PFSK-1 (cell line): ENCODE results near the gene CALY.

Source experiments
- POLR2AphosphoS5 ChIP-seq: IDR thresholded peaks from 2 replicates; pipeline ENCODE4 v1.6.1; 2012; ENCODE audit warnings: low read depth, mild to moderate bottlenecking, control low read depth, low read length, moderate library complexity
- TAF1 ChIP-seq: IDR thresholded peaks from 2 replicates; pipeline ENCODE4 v1.6.1; 2012; ENCODE audit warnings: low read length, control low read depth, borderline replicate concordance; ENCODE audit not compliant: insufficient read depth

DNA sequence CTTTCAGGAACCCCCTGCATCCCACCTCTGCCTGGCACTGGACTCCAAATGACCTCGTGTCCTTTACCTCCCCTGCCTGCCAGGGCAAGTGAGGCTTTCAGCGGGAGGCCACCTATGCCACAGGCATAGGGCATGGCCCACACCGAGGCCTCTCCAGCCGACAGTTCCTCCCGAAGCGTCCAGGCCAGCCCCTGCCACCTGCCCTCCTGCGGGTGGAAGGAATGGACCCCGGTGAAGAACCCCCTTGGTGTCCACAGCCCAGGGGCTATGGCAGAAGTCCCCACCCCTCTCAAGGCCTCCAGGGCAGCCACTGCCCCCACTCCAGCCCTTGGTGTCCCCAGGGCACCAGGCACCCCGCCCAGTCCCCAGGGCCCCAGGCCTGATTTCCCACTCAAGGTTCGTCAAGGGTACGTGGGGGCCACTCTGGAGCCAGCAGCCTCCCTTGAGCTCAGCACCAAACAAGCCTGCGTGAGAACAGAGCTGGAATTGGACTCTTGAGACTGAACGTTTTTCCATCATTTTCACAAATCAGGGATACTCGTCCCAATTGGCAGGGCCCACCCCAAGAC is 18.1 kb upstream of the CALY start:
- no peak for TF ChIP-seq POLR2AphosphoS5
- TF ChIP-seq TAF1 = no peak
